OCI-M1 (cell line): ENCODE data around the gene PPFIBP1.

Experiments
- DNase-seq: peaks from one replicate; lab custom pipeline; 2025; lab: John Stamatoyannopoulos, UW

Gene PPFIBP1

DNA sequence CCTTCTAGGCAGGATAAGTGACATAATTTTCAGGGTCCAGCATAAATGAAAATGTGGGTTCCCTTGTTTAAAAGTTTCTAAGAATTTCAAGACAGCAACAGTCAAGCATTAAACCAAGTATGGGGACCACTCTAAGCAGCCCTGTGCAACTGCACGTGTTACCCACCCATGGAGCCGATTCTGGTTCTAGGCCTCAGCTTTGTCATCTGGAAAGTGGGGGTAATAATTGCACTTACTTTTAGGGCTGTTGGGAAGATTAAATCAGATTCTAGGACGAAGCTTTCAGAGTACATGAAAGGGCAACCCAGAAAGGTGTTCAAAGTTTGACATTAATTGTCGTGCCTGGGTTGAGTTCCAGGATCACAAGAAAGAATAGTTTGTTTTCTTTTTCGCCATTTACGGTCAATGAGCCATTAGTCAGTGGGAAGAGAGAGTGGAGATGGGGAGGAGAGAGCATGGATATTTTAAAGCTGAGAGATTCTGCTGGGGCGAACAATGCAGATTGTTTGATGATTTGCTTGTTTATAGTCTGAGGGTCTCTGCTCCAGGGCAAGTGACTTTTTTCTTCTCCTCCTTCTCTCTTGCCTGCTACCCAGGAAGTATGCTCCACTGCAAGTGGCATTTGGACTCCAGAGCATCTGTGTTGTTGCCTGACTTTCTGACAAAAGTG, 10.7 kb upstream of the PPFIBP1 start:
- DNase-seq, result no peak

DNA sequence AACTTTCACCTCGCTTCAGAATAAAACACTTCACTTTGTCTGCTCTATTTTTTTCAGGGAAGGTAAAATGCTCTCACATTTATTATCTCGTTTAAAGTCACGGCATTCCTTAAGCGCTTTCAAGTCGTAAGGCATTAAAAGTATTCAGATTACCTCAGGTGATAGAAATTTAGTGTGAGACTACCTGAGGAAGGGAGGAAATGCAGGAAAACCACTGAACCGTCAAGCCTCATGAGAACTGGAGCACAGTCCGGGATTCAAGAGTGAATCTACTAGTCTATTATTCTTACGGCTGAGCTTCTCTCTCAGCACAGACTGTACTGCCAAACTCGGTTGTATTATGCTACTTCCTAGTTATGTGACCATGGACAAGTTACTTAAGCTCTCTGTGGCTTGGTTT, 8.3 kb upstream of the PPFIBP1 start:
- DNase-seq, result no peak

DNA sequence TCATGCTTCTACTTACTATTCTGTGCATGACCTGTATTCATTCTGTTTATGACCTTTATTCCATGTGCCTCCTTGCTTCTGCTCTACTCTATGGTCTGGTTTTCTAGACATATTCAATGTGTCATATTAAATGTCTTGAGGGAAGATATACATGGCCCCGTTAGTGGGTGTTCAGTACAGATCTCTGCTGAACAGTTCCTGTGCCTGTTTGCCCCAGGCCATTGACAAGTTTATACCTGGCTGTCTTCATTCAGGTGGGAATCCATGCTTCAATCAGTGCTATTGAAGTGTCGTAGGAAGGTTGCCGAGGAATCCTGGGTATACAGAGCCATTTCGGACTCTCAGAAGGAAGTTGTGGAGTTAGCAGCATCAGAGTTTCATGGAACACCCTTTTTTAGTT, 7.4 kb upstream of the PPFIBP1 start:
- DNase-seq, result no peak

DNA sequence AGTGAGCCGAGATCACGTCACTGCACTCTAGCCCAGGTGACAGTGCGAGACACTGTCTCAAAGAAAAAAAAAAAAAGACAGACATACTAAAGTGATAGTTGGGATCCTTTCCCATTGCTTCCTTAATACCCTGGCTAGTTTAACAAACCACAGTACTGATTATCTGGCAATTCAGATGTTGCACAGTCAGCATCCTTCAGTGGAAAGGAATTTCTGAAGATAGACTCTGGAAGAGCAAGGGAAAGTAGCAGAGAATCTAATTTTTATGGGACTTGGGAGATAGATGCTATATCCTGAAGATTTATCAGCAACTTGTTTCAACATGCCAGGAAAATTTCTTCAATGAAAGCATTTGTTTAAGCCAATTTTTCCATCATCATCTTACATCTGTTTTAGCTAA, 6.5 kb upstream of the PPFIBP1 start:
- no peak for DNase-seq

DNA sequence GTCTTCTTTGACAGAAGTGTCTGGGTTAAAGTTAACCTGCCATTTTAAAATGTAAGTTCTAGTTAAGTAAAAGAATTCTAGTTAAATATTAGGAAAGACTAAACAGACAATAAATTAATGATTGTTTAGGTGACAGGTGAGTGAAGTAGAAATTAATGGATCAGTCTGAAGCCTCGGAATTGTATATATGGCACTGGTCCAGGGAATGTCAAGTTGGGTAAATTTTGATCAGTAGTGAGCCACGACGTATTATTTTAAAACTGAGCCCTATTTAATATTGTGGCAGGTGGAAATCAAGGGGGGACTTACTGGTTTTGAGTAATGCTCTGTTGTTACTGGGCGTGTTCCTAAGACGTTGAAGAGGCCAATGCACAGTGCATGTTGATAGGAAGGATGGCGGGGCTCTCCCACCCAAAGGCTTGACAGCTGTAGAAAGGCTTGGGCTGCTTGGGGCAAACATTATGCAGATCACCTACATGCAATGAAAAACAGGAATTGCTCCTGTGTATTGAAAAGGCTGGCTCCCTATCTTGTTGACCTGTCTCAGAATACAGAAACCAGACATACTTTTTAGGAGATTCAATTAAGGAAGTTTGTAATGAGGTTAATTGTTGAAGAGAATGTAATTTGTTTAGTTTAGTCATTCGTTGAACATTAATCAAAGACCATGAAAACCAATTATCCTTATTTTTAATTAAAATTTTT, 5.9 kb upstream of the PPFIBP1 start:
- no peak for DNase-seq

DNA sequence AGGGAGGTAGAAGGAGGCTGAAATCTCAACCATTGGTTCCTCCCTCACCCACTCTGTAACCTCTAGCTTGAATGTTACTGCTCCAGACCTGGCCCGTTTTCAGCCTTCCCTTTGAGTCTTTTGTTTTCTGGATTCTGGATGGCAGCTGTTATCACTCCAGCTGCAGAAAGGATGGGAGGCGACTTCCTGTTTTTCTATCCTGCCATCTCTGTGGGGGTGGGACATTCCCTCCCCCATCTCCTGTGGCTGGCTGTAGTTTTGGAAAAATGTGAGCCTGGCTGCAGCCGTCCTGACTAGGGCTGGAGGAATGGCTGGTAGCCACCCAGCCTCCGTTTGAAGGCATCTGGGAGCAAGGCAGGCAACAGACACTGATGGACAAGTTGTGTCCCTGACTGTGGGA, 2.9 kb upstream of the PPFIBP1 start:
- peak; percentile 60 for DNase-seq

DNA sequence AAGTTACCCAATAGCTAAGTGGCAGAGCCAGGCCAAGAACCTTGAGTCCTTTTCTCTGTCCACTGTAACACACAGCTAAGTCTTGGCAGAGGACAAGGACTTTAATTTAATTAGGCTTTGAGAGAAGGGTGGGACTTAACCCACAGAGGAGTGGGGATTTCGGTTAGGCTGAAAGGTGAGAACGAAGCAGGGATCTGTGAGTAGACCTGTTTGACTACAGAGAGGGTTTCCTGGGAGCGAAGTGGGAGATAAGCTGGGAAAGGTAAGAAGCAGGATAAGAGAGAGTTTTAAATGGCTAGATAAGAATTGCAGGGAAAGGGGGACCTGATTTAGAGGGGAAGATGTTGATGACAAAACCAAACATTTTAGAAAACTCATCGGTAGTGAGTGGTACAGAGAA, 2.0 kb upstream of the PPFIBP1 start:
- DNase-seq, result no peak

DNA sequence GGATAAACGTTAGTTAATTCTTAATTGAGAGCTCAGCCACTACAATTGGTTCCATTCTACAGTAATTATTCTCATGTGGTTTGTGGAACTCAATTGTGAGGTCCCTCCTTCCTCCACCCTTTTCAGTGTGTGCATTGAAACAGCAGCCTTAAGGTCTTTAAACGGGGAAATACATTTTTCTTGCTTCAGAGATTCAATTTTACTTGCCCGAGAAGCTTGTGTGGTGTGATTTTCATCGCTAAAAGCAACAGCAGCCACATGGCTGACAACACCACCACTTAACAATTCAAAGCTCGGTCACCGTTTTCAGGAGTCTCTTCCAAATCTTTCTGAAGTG, 733 bp upstream of the PPFIBP1 start:
- peak; percentile 71 for DNase-seq

DNA sequence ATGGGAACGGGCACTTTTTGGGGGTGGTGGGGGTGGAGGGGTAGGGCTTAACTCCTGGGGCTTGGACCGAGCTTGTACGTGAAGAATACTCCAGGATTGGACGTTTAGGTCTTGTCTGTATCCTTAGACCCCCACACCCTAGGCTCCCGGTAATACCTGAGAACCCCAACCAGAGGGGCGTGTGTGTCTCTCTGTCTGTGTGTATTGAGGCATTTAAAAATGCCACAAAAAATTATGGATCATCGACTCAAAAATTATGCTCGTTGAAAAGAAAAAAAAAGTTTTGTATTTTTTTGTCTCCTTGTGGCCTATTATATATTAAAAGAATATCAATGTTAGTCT, 459 bp downstream of the PPFIBP1 start:
- no peak for DNase-seq

DNA sequence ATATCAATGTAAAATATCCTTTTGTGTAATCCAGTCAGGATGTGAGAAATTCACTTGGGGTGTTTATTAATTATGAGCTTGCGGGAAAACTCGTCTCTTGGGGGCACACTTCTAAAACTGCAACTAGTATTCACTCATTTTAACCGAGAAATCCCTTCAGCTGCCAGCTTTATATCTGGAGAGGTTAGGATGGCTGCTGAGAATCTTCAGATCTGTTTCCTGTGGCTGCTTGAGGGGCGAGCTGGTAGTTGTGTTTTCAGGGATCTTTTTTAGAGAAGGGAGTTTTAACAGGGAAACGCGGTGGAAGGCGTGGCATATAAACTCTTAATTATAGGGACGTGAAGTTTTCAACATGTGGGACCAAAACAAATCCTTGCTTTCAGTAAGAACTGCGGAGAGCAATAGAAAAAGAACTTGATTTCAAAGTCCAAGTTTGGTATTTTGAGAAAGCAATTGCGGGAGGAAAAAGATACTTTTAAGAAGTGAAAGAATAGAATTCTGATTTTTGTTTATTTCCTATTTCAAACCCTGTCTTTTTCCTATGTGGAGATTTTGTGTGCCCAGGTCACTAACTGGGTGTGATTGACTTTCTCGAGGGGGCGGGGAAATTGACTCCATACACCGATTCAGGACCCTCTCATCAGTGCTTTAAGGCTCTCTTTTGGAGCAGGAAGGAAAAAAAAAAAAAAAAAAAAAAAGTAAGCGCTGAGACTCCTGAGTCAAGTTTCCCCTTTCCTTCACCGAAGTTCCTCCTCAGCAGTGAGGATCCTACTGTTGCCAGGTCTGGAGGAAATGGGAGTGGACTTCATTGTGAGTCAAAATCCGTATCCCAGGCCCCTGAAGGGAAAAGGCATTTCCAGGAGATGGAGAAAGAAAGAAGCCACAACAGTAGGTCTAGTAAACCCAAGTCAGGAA, 1.1 kb downstream of the PPFIBP1 start:
- DNase-seq, result peak; percentile 57

DNA sequence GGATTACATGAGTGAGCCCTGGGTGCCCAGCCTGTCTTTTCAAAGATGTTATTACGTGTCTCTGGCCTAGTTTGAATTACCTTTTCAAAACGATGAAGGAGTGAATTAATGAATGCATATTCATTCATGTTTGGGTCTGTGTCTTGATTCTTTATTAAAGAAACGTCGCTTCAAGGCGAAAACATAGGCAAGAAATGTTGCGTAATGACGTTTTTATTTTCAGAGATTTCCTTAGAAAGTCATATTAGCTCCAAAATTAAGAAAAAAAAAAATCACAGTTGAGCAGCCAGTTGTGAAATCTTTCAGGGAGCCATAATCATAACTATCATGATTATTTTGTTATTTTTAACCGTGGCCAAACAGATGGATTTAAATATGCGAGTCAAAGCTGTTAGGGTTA, 3.5 kb downstream of the PPFIBP1 start:
- no peak for DNase-seq

DNA sequence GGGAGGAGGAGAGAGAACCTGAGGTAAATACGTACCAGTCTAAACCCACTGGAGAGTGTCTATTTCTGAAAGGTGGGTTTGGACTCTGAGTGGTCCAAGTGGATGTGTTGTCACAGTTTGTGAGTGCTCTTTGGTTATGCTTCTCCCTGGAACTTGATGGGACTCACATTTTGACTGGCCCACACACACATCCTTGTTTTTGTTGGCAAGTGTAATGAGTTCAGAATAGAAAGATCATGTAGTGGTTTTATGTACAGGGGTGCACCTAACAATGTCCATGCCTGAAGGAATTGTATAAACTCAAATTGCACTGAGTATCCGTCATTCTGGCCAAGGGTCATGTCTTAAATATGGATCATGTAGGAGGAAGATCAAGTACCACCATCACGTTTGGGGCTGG, 4.8 kb downstream of the PPFIBP1 start:
- DNase-seq, result no peak

DNA sequence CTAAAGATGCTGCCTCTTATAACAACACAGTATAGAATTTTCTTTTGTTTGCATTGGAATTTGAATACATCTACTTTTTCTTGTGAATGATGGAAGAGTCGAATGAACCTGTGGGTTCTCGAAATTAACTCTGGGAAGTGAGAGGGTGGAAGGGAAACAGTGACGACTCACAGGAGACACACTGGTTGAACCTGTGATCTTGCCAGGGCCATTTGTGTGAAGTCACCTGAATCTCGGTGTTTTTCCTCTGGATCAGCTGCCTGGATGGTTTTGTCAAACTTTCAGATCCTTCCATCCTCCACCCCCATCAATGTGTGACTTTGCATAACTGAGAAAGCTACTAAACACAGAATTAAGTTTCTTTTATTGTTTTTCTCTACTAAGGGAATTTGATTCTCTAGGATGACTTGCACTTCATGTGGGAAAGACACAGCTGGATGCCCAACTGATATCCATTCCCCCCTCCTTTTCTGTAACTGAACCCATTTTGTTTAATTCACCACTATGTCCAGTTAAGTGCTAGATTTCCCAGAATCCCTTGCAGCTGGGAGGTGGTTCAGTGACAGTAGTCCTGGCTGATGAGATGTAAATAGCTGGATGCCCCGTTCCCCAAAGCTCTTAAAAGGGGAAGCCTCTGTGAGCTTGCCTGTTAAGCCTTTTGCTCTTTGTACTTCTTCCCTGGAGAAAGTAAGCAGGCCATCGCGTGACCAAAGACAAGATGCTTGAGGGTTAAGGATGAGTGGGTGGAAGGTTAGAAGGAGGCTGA, 6.3 kb downstream of the PPFIBP1 start:
- peak; percentile 35 for DNase-seq

DNA sequence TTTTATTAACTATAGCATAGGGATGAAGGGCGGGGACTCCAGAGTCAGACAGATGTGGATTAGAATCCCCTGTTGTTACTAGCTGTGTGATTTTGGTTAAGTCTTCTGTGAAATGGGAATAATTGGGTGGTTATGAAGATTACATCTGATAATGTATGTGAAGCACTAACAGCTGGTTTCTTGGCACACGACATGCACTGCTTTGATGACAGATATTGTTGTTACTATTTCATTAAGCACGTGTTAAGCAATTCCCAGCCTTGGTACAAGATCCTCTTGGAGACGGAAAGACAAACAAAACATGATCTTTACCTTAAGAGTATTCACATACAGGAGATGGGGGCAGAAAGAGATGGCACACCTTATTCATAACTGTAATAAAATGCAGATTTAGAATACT, 7.9 kb downstream of the PPFIBP1 start:
- DNase-seq, result no peak

DNA sequence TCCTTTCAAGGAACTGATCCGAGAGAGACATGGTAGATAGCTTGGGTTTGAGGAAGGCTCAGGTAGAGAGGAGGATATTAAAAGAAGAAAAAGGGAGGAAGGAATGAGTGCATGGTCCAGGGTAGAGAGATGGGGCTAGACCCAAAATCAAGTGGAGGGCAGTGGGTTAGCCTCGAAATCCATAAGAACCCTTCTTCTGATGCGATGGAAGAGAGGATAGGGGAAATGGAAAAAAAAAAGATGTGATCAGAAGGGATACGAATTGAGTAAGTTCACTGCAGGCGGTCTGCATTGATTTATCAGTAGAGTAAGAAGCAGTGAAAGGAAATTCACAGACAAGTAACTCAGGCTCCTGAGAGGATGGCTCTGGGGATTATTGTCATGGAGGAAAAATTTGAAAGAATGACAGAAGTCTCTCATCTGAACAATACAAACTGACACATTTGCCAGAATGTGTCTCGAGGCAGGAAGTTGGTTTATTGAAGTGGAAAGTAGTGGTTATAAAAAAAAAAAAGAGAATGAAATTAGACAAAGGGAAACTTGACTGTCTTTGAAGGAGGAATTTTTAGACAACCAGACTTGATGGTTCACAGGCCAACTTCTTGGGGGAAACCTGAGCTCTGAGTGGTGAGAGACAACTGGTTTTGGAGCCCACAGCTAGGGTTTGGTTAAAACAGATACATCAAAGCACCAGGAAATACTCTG, 10.2 kb downstream of the PPFIBP1 start:
- DNase-seq, result no peak

DNA sequence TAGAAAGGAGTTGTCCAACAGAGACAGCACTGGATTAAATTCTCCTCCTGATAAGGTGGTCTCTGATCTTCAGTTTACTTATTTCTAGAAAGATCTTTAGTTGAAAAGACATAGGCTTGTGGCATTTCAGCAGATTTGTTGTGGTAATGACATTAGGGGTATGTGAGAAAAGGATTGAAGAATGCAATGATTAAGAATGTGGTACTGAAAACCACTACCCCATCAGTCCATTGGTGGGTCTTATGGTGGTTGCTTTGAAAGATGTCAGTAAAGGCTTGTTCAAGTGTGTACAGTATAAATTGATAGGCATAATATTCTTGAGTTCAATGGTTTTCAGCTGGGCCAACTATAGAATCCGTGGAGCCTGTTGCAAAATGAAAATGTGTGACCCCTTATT, 10.8 kb downstream of the PPFIBP1 start:
- DNase-seq, result no peak

DNA sequence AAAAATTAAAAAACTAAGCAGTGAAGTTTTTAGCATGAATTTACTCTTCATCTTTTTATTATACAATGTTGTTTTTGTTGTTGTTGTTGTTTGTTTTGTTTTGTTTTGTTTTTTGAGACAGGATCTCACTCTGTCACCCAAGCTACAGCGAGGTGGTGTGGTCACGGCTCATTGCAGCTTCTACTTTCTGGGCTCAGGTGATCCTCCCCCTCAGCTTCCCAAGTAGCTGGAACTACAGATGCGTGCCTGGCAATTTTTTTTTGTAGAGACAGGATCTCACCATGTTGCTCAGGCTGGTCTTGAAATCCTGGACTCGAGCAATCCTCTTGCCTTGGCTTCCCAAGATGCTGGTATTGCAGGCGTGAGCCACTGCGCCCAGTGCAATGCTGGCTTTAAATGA, 11.3 kb downstream of the PPFIBP1 start:
- DNase-seq, result no peak

DNA sequence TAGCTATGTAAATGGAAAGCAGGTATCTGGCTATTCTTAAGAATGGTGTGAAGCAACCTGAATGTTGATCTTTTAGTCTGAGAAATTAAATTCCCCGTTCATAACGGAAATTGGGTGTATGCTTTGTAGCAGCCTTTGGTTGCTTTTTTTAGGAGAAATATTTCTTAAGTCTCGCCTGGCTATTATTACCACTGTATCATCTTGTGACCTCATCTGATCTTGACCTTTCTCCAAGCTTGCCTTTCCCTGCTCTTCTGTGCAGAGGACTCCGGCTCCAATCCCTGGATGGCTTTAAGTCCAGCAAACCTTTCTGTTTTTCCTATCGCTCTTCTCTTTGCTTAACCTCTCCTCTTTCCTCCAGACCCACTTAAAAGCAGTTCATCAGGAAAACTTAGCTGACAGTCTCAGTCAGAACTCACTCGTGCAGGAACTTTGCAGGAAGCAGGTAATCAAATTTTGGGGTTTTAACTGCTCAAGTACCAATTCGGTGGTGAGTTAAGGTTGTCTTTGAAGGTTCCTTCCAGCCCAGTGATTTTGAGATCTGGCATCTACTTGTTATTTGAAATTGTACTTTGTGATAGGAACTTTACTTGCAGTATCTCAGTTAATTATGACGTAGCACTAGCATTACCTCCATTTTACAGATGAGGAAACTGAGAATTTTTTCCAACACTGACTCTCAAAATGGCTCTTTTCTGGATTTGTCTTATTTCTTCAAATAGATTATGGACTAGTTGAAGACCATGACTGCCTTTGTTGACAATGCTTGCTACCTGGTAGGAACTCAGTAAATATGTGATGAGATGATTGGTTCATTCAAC, 14.1 kb downstream of the PPFIBP1 start:
- DNase-seq, result no peak

DNA sequence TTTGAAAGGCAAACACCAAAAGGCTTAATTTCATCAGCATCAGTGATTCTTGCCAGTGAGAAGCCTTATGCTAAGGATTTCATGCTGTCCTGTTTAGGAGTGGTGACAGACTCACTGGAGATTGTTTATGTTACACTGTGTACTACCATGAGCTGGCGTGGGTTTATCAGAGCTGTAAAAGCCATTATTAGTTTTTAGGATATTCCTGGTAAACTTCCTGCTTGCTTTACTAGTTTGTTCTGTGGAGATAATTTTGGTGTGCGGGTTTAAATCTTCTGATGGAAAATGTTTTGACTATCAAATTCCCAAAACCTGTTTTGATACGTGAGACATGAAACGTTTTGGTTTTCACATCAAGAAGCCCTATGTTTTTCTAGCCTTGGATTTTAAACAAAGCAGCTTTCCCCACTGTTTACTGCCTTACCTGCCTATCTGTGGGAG, 15.2 kb downstream of the PPFIBP1 start:
- DNase-seq, result no peak

DNA sequence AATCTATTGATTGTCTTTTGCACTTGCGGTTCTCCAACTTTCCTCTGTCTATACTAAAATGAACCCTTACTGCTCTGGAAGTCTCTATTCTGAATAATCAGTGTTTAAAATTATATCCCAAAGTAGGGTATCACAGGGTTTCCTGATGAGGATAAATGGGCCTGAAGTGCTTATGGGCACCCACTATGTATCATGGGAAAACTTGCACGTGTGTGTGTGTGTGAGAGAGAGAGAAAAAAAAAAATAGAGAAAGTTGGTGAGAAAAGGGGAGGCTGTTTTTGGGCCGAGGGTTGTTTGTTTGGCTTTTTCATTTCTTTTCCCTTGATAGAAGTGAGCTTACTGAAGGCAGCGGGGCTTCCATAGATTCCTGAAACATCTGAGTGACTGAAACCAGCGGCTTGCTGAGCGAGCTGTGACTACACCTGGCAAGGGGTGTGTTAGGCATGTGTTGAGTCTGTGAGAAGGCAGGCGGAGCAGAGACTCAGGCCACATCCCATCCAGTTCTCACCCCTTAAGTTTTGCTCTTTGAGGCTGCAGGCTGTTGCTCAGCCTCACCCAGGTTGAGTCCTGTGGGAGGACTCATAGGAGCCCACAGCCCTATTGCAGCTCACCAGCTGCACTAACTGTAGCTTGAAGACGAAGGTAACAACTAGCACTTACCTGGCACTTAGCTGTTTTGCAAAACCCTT, 17.2 kb downstream of the PPFIBP1 start:
- DNase-seq, result no peak
